Lower lobe of right lung (tissue), 2 donors: ENCODE measurements around the gene KAT2A. TPM values are rescaled to one million over a fixed set of nuclear protein-coding genes. Genes with fewer than 3 reads are reported as not detected.

Source experiments
- ATAC-seq, 2 donors: fragments of 200-7000 bp; cut with Tn5 transposase; one replicate each; pipeline ENCODE4 v1.9.1; 2020 to 2022; ENCODE audit warnings: mild to moderate bottlenecking in 2 of 2, moderate library complexity in 2 of 2
- DNase-seq: peaks from one replicate; pipeline ENCODE4 v3.0.0-alpha.2; 2020
- H3K27ac ChIP-seq: fragments of 200-600 bp; one replicate; pipeline ENCODE4 v1.8.0; 2022
- H3K27me3 ChIP-seq: fragments of 200-600 bp; one replicate; pipeline ENCODE4 v1.8.0; 2022; ENCODE audit warnings: low read depth
- H3K36me3 ChIP-seq: fragments of 200-600 bp; one replicate; pipeline ENCODE4 v1.8.0; 2022; ENCODE audit warnings: mild to moderate bottlenecking
- H3K4me1 ChIP-seq: fragments of 200-600 bp; one replicate; pipeline ENCODE4 v1.8.0; 2022
- H3K4me3 ChIP-seq: fragments of 200-600 bp; one replicate; pipeline ENCODE4 v1.8.0; 2022; ENCODE audit warnings: mild to moderate bottlenecking
- H3K9me3 ChIP-seq: fragments of 200-600 bp; one replicate; pipeline ENCODE4 v1.8.0; 2022
- intact Hi-C: fragments of 100-400 bp; cut with DNase I; formaldehyde crosslinking; loops from one replicate; pipeline ENCODE4 v1.11.0; 2022
- total RNA-seq: library from RNA; stranded (reverse); fragmentation: NEBNext Ultra II Directional; extraction: Animal tissue kit (Norgen Biotek cat#: 25700); gene quantifications from one replicate; pipeline ENCODE4 v1.2.1, GENCODE V29; 2021
- TF ChIP-seq, protein P1 (sequence below): fragments of 200-600 bp; IDR thresholded peaks from one replicate; pipeline ENCODE4 v1.8.0; 2022; ENCODE audit warnings: antibody characterized with exemption, mild to moderate bottlenecking
- donor health status: DM: no; HTN: yes; CAD: no; lungs with severe emphysema.

KAT2A gene
- total RNA-seq, 1 donor from 2014 or later, result 41.6 TPM

DNA sequence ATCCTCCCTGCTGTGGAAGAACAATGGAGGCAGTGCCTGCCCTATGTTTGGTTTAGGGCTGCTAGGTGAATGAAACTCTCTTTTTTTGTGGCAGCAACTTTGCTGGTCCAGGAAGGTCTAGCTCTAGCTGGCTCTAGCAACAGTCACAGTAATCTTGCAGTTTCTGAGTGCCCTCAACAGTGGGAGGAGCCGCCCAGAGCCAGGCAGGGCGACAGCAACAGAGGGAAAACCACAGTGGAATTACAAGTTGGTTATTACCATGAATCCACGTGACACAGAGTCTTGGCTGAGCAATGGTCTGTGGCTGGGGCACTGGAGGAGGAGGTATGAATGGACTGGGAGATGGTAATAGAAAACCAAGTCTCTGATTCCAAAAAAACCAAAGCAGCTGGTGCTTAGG, 11.8 kb upstream of the KAT2A start:
- DNase-seq, result peak; percentile 86
- TF ChIP-seq, protein P1, sequence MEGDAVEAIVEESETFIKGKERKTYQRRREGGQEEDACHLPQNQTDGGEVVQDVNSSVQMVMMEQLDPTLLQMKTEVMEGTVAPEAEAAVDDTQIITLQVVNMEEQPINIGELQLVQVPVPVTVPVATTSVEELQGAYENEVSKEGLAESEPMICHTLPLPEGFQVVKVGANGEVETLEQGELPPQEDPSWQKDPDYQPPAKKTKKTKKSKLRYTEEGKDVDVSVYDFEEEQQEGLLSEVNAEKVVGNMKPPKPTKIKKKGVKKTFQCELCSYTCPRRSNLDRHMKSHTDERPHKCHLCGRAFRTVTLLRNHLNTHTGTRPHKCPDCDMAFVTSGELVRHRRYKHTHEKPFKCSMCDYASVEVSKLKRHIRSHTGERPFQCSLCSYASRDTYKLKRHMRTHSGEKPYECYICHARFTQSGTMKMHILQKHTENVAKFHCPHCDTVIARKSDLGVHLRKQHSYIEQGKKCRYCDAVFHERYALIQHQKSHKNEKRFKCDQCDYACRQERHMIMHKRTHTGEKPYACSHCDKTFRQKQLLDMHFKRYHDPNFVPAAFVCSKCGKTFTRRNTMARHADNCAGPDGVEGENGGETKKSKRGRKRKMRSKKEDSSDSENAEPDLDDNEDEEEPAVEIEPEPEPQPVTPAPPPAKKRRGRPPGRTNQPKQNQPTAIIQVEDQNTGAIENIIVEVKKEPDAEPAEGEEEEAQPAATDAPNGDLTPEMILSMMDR, result no peak
- Histone ChIP-seq H3K4me3 (no peak overlapping the region), H3K4me1 (peaks cover 95% of the 10 kb centered on the region), H3K27me3 (no peaks in the 10 kb centered on the region), H3K9me3 (no peaks in the 10 kb centered on the region), H3K36me3 (peaks cover 26% of the 10 kb centered on the region), H3K27ac (peak overlapping the region; percentile 80)
- intact Hi-C loops, result no loop called here
- peak; percentile 87 to 88 for ATAC-seq

DNA sequence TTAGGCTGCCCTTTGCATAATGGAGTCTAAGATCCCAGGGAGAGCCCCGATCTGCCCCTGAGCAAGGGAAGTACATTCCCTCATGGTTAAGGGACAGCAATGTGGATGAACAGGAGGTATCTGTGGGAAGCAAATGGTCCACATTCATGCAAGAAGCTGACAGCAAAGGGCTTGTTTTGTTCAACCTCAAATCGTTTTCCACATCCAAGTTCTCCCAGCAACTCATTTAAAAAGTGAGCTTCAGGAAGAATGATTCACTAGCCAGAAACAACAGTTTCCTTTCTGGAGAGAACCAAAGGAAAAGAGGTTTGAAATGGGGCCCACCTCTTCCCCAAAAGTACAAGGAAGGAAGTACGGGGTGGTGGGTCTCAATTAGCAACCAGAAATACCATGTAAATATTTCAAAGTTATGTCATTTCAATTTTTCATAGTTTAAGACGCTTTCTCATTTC, 10.8 kb upstream of the KAT2A start:
- no peak overlapping the region for H3K4me3 ChIP-seq
- no peaks in the 10 kb centered on the region for H3K9me3 ChIP-seq
- H3K4me1 ChIP-seq, result peaks cover 86% of the 10 kb centered on the region
- H3K36me3 ChIP-seq, result peaks cover 35% of the 10 kb centered on the region
- TF ChIP-seq, protein P1, result no peak
- no peaks in the 10 kb centered on the region for H3K27me3 ChIP-seq
- no peak for DNase-seq
- no peak for ATAC-seq
- intact Hi-C loops, result no loop called here
- H3K27ac ChIP-seq, result peak overlapping the region; percentile 80

DNA sequence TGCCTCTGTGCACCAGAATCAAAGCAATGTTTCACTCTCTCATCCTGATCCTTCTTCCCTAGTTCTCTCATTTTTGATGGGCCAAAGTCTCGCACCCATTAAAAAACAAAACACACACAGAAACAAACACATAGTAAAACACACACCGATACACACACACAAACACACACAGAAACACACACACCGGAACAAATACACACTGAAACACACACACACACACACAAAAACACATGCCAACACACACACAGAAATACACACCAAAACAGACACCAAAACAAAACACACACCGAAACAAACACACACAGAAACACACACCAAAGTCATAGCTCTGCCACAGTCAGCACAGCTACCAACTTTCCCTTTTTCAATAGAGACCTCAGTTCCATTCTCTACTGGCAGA, 10.1 kb upstream of the KAT2A start:
- no peak overlapping the region for H3K4me3 ChIP-seq
- intact Hi-C loops, result no loop called here
- no peaks in the 10 kb centered on the region for H3K9me3 ChIP-seq
- H3K36me3 ChIP-seq, result peaks cover 43% of the 10 kb centered on the region
- TF ChIP-seq, protein P1, result no peak
- H3K4me1 ChIP-seq, result peaks cover 78% of the 10 kb centered on the region
- ATAC-seq, result no peak
- H3K27ac ChIP-seq, result peak overlapping the region; percentile 80
- H3K27me3 ChIP-seq, result no peaks in the 10 kb centered on the region
- DNase-seq, result no peak

DNA sequence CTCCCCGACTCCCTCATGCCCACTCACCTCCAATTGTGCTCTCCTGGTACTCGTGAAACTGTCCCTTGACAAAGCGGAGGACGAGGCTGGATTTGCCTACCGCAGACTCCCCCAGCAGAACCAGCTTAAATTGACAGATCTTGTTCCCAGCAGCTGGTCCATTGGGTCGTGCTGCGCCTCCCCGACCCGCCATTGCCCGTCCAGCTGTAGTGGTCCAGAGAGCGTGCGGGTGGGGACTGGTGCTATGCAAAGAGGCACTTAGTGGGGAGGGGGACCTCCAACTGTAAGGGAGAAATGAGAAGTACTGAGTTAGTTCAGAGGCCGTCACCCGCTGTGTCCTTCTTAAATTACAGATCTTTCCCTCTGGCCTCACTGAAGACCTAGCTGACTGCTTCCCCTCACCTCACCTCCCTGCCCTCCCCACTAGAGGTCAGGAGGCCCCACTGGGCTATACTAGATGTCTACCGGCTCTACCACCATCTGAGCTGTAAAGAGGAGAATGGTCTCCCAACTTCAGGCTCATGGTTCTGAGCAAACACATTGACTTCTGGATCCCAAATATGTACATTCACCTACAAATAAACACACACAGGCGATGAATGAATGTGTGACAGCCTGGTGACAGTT, 9.3 kb upstream of the KAT2A start:
- H3K27ac ChIP-seq, result peak overlapping the region; percentile 80
- no peak overlapping the region for H3K4me3 ChIP-seq
- H3K27me3 ChIP-seq, result no peaks in the 10 kb centered on the region
- no peak for DNase-seq
- peaks cover 51% of the 10 kb centered on the region for H3K36me3 ChIP-seq
- intact Hi-C loops, result no loop called here
- peaks cover 70% of the 10 kb centered on the region for H3K4me1 ChIP-seq
- no peaks in the 10 kb centered on the region for H3K9me3 ChIP-seq
- ATAC-seq, result no peak
- TF ChIP-seq, protein P1, result no peak

DNA sequence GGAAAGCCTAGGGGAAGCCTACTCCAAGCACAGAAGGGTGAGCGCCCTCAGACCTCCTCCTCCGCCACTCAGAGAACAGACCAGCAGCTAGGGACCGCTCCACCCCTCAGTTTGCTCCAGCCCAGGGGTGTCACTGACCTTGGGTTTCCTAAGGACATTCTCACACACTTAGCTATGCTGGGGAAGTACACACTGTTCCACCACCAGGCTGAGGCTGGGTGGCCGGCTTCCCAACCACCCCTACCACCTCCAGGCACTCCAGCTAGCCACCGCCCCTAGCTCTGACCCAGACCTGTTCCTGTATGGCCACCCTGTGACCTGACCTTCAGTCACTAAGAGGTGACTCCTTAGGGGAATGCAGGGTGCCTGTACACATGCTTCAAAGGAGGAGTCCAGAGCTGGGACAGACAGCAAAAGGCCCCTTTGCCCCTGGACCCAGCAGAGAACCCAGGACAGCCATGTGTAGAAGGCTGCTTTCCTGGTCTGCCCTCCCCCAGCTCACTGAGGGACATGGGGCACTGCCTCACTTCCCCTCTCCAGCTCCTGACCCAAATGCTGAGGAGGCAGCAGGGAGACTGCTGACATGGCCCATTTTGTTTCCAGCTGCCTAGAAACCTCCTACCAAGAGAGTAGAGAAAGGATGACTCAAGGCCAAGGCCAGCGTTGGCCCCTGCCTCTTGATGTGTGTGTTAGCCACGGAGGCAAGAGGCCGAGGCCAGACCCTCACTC, 8.1 kb upstream of the KAT2A start:
- H3K9me3 ChIP-seq, result no peaks in the 10 kb centered on the region
- H3K36me3 ChIP-seq, result peaks cover 62% of the 10 kb centered on the region
- no peak for DNase-seq
- H3K4me1 ChIP-seq, result peaks cover 58% of the 10 kb centered on the region
- peak overlapping the region; percentile 80 for H3K27ac ChIP-seq
- intact Hi-C loops, result no loop called here
- TF ChIP-seq, protein P1, result no peak
- no peaks in the 10 kb centered on the region for H3K27me3 ChIP-seq
- peak in 1 of 2 donors; percentile 34 for ATAC-seq
- no peak overlapping the region for H3K4me3 ChIP-seq
